HCT116 (cell line): ENCODE data around the gene RPGRIP1.

ENCODE experiments used
- FOSL1 ChIP-seq: IDR thresholded peaks from 2 replicates; pipeline ENCODE4 v1.6.1; 2012; ENCODE audit warnings: low read depth
- POLR2A ChIP-seq: IDR thresholded peaks from 2 replicates; pipeline ENCODE4 v1.7.0; 2011; ENCODE audit warnings: borderline replicate concordance; ENCODE audit not compliant: insufficient read depth, insufficient read length; ENCODE audit errors: extremely low read depth
- REST ChIP-seq: IDR thresholded peaks from 2 replicates; pipeline ENCODE4 v1.6.1; 2012; ENCODE audit warnings: low read depth
- TCF7L2 ChIP-seq: IDR thresholded peaks from 2 replicates; pipeline ENCODE4 v1.7.0; 2011; ENCODE audit warnings: borderline replicate concordance, inconsistent platforms; ENCODE audit not compliant: insufficient read depth, insufficient read length; ENCODE audit errors: extremely low read depth
- TF ChIP-seq, protein P1 (sequence below), 3 experiments: fragments of 200-600 bp in 1 of 3; sonication (generic) in 1 of 3; IDR thresholded peaks in 2 of 3; conservative IDR thresholded peaks in 1 of 3; 2 replicates each; pipeline ENCODE4 v1.5.1; 2012 to 2017; ENCODE audit warnings: low read depth in 2 of 3, low read length in 2 of 3, antibody characterized with exemption in 1 of 3, borderline replicate concordance in 1 of 3, control low read depth in 1 of 3, mild to moderate bottlenecking in 1 of 3, mixed read lengths in 1 of 3, mixed run types in 1 of 3, moderate library complexity in 1 of 3; ENCODE audit not compliant: insufficient read depth in 1 of 3

DNA sequence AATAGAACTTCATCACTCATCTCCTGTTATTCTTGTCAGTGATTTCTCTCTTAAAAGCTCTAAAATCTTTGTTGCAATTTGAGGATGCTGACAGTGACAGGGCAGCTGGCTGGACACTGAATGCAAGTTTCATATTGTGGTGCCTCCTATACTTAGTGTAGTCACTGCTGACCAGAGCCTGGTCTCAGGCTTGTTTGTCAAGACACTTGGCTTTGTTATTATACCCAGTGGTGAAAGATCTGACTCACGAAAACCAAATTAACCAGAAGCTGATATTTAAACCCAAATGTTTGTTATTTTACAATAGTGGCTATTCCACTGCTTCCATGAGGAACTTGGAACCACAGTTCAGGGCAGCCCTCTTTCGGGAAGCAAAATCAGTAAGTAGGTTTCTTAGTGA is 42.8 kb downstream of the RPGRIP1 start:
- no peak for TF ChIP-seq FOSL1
- TF ChIP-seq POLR2A: no peak
- TF ChIP-seq TCF7L2: no peak
- TF ChIP-seq, protein P1, sequence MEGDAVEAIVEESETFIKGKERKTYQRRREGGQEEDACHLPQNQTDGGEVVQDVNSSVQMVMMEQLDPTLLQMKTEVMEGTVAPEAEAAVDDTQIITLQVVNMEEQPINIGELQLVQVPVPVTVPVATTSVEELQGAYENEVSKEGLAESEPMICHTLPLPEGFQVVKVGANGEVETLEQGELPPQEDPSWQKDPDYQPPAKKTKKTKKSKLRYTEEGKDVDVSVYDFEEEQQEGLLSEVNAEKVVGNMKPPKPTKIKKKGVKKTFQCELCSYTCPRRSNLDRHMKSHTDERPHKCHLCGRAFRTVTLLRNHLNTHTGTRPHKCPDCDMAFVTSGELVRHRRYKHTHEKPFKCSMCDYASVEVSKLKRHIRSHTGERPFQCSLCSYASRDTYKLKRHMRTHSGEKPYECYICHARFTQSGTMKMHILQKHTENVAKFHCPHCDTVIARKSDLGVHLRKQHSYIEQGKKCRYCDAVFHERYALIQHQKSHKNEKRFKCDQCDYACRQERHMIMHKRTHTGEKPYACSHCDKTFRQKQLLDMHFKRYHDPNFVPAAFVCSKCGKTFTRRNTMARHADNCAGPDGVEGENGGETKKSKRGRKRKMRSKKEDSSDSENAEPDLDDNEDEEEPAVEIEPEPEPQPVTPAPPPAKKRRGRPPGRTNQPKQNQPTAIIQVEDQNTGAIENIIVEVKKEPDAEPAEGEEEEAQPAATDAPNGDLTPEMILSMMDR (IDR thresholded peaks at IDR 0.05 in 2 of 3, conservative IDR thresholded peaks at IDR 0.05 in 1 of 3; ENCODE audit: borderline replicate concordance in 1 of 3, insufficient read depth in 1 of 3, low read depth in 2 of 3, low read length in 2 of 3): no peak
- no peak for TF ChIP-seq REST
